Thoracic aorta (tissue), 2 donors: ENCODE measurements around the gene GRK1. TPM values are rescaled to one million over a fixed set of nuclear protein-coding genes. Genes with fewer than 3 reads are reported as not detected.
A peak's percentile ranks its signal among the peaks of the same experiment; 100 is the strongest.

Experiments
- ATAC-seq: fragments of 150-250 bp; one replicate; pipeline ENCODE4 v1.8.0; 2017; ENCODE audit warnings: low read depth; ENCODE audit not compliant: insufficient number of reproducible peaks, low FRiP score
- DNase-seq: peaks from one replicate; pipeline ENCODE4 v3.0.0-alpha.2; 2020; ENCODE audit warnings: low spot score
- H3K27ac ChIP-seq, 2 donors: fragments of 200-600 bp; sonication (generic); 1 replicate in 1 of 2; 2 replicates in 1 of 2; pipeline ENCODE4 v1.5.1; 2016; ENCODE audit warnings: mild to moderate bottlenecking in 2 of 2, moderate library complexity in 2 of 2
- H3K27me3 ChIP-seq: fragments of 200-600 bp; sonication (generic); replicated peaks from 2 replicates; pipeline ENCODE4 v1.6.0; 2016; ENCODE audit warnings: mild to moderate bottlenecking; ENCODE audit not compliant: insufficient read depth
- H3K36me3 ChIP-seq: fragments of 200-600 bp; sonication (generic); one replicate; pipeline ENCODE4 v1.5.1; 2016
- H3K4me1 ChIP-seq, 2 donors: fragments of 200-600 bp; sonication (generic); 1 replicate in 1 of 2; 2 replicates in 1 of 2; pipeline versions ENCODE4 v1.5.1 to v1.6.0; 2016; ENCODE audit warnings: low read depth in 2 of 2, mild to moderate bottlenecking in 1 of 2; ENCODE audit not compliant: control insufficient read depth in 1 of 2
- H3K4me3 ChIP-seq: fragments of 200-600 bp; sonication (generic); 2 replicates; pipeline ENCODE4 v1.5.1; 2016; ENCODE audit warnings: mild to moderate bottlenecking
- H3K9me3 ChIP-seq: fragments of 200-600 bp; sonication (generic); 2 replicates; pipeline ENCODE4 v1.5.1; 2016
- total RNA-seq, 2 donors: library from RNA; depleted of rRNA; stranded (reverse); fragments of >200 nt; gene quantifications; one replicate each; pipeline versions ENCODE4 v1.1.0 to v1.2.3, GENCODE V29; 2016
- TF ChIP-seq, protein P1 (sequence below): fragments of 200-600 bp; sonication (generic); IDR thresholded peaks from one replicate; pipeline ENCODE4 v1.5.1; 2019; ENCODE audit warnings: antibody characterized with exemption

Gene GRK1
- total RNA-seq, 2 donors from 2014 or later, result not detected

DNA sequence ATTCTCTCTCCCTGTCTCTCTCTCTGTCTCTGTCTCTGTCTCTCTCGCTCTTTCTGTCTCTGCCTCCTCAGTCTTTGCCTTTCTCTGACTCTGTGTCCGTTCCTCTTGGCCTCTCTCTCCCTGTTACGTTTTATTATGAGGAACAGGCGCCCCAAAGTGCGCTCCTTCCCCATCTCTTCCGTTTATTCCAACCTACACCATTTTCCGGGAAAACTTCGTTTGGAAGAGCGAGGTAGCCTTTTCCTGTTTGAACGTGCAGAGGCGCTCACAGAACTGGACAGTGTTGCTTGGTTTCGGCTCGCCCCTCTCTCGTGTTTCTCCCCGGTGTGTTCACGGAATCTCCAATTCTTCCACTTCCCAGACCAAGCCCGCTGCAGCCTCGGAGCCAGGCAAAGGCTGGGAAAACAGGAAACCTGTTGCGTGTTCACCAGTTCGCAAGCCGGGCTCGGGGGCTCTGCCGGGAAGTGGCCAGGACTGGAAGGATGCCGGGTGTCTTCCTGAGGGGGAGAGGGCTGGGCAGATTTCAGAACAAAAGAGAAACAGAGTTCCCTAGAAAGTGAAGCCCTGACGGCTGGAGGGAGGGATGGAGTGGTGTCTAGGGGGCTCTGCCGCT lies 92.6 kb downstream of the GRK1 start:
- no peaks in the 10 kb centered on the region for H3K36me3 ChIP-seq
- peak overlapping the region; percentile 77 for H3K4me3 ChIP-seq
- H3K27me3 ChIP-seq, result no peaks in the 10 kb centered on the region
- H3K27ac ChIP-seq, result peak overlapping the region; percentile 4 to 65
- DNase-seq (no peak), ATAC-seq (peak; percentile 8)
- H3K9me3 ChIP-seq, result no peaks in the 10 kb centered on the region
- peaks cover 4 to 12% of the 10 kb centered on the region in 2 donors for H3K4me1 ChIP-seq
- TF ChIP-seq, protein P1, sequence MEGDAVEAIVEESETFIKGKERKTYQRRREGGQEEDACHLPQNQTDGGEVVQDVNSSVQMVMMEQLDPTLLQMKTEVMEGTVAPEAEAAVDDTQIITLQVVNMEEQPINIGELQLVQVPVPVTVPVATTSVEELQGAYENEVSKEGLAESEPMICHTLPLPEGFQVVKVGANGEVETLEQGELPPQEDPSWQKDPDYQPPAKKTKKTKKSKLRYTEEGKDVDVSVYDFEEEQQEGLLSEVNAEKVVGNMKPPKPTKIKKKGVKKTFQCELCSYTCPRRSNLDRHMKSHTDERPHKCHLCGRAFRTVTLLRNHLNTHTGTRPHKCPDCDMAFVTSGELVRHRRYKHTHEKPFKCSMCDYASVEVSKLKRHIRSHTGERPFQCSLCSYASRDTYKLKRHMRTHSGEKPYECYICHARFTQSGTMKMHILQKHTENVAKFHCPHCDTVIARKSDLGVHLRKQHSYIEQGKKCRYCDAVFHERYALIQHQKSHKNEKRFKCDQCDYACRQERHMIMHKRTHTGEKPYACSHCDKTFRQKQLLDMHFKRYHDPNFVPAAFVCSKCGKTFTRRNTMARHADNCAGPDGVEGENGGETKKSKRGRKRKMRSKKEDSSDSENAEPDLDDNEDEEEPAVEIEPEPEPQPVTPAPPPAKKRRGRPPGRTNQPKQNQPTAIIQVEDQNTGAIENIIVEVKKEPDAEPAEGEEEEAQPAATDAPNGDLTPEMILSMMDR, result no peak

DNA sequence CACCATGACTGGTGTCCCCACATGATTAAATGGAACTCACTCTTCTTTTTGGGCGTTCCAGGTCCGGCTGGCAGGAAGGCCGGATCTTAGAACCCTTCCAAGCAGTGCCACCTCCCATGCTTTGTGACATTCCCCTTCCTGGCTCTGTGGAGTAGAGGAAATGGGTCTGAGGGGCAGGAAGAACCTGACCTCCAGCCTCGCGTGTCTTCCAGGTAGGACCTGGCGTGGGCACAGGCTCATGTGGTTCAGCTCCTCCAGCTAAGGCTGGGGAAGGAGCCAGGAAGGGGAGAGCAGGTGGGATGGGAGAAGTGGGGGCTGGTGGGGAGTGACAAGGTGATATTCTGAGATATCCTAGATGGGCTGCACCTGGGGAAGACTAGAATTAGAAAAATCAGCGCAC lies 94.1 kb downstream of the GRK1 start:
- peaks cover 4 to 12% of the 10 kb centered on the region in 2 donors for H3K4me1 ChIP-seq

DNA sequence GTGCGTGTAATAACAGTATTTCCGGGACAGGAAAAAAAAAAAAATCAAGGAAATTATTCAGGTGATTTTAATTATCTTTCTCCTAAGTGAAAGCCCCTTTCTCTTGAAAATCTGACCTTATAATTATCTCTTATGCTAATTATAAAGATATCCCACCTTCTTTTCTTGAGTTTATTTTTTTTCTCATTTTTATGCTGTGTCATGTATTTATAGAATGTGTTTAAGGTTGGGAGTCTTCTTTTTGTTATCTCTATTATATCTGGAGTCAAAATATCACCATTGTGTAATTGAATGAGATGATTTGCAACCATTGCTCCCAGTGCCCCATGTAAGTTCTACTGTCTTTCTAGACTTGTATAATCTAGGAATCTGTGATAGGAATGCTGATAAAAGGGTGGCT lies 95.1 kb downstream of the GRK1 start:
- Histone ChIP-seq H3K27ac (no peak overlapping the region), H3K9me3 (no peaks in the 10 kb centered on the region), H3K27me3 (no peaks in the 10 kb centered on the region), H3K36me3 (no peaks in the 10 kb centered on the region), H3K4me3 (no peak overlapping the region), H3K4me1 (peaks cover 4 to 12% of the 10 kb centered on the region in 2 donors)
- TF ChIP-seq, protein P1, result no peak
- no peak for DNase-seq
- ATAC-seq, result no peak

More for the DNA sequence above, 94.1 kb downstream of the GRK1 start:
- no peaks in the 10 kb centered on the region for H3K9me3 ChIP-seq
- no peak overlapping the region for H3K4me3 ChIP-seq
- ATAC-seq (no peak), DNase-seq (no peak)
- no peaks in the 10 kb centered on the region for H3K27me3 ChIP-seq
- TF ChIP-seq, protein P1, result no peak
- H3K27ac ChIP-seq, result no peak overlapping the region
- H3K36me3 ChIP-seq, result no peaks in the 10 kb centered on the region

GRCh38 chr13:113762538-113762937 lies 95.5 kb downstream of the GRK1 start:
- no peak for DNase-seq
- Histone ChIP-seq H3K27ac (no peak overlapping the region), H3K4me1 (peaks cover 4 to 12% of the 10 kb centered on the region in 2 donors), H3K9me3 (no peaks in the 10 kb centered on the region), H3K27me3 (no peaks in the 10 kb centered on the region), H3K4me3 (no peak overlapping the region), H3K36me3 (no peaks in the 10 kb centered on the region)
- no peak for ATAC-seq
- TF ChIP-seq, protein P1, result no peak

DNA sequence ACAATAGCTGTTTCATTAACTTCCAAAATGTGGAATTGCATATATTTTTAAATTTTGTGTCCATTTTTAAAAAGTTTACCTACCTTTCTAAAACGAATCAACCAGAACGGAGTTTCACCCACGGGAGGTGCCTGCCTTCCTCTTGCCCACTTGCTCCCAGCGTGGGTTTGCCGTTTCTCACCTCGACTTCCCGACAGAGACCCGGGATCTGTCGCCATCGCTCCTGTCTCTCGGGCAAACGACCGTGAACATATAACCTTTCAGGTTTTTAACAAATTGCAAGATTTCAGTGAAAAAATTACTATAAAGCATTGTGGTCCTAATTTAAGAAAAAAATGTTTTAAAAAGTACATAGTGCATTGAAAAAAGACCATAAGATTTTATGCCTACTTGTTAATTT lies 96.2 kb downstream of the GRK1 start:
- DNase-seq (no peak), ATAC-seq (no peak)
- Histone ChIP-seq H3K4me3 (no peak overlapping the region), H3K9me3 (no peaks in the 10 kb centered on the region), H3K27me3 (no peaks in the 10 kb centered on the region), H3K27ac (no peak overlapping the region), H3K4me1 (peaks cover 3 to 10% of the 10 kb centered on the region in 2 donors), H3K36me3 (no peaks in the 10 kb centered on the region)
- TF ChIP-seq, protein P1, result no peak
